ENCODE measurements around the gene KLHL7. TPM values are rescaled to one million over a fixed set of nuclear protein-coding genes. Genes with fewer than 3 reads are reported as not detected.
A peak's percentile ranks its signal among the peaks of the same experiment; 100 is the strongest.

Gene KLHL7
- total and polyA plus RNA-seq, 9 of the 15 experiments (the other 6 are each of a cell fraction or from before 2014, with no cell fraction given), result 4.2 to 63.1 (median 32.3) TPM

GRCh38 chr7:23185980-23186379 lies 80.4 kb downstream of the KLHL7 start (continued):
- no peak for TF ChIP-seq AFF1 (IDR thresholded peaks at IDR 0.05; ENCODE audit: low read depth in 1 of 2, partially characterized antibody in 2 of 2)
- no peak for TF ChIP-seq CTCFL (IDR thresholded peaks at IDR 0.05; ENCODE audit: borderline replicate concordance, insufficient read depth, low read depth, low read length, poor library complexity, severe bottlenecking)
- TF ChIP-seq ZNF778 (CRISPR knock-in tag; IDR thresholded peaks at IDR 0.05), result no peak
- no peak for TF ChIP-seq ZNF239 (CRISPR knock-in tag; IDR thresholded peaks at IDR 0.05)
- no peak for TF ChIP-seq ZEB2 (IDR thresholded peaks at IDR 0.05)
- TF ChIP-seq MEIS2 (IDR thresholded peaks at IDR 0.05; ENCODE audit: partially characterized antibody), result peak; percentile 77
- TF ChIP-seq PBX2 (CRISPR knock-in tag; IDR thresholded peaks at IDR 0.05; ENCODE audit: low read depth), result no peak
- peak; percentile 84 for TF ChIP-seq PBX2 (tag; conservative IDR thresholded peaks at IDR 0.05; ENCODE audit: low read depth)
- TF ChIP-seq ARID1B (IDR thresholded peaks at IDR 0.05), result 0 out of 2 replicates have a peak, but pooled peaks have one; percentile 8
- no peak for TF ChIP-seq NELFE (IDR thresholded peaks at IDR 0.05; ENCODE audit: insufficient read depth, insufficient read length)
- TF ChIP-seq KDM2B (CRISPR knock-in tag; IDR thresholded peaks at IDR 0.05), result no peak
- TF ChIP-seq SREBF2 (CRISPR knock-in tag; IDR thresholded peaks at IDR 0.05), result no peak
- no peak for TF ChIP-seq SNAPC5 (CRISPR knock-in tag; IDR thresholded peaks at IDR 0.05)
- no peak for TF ChIP-seq ZBTB7A (IDR thresholded peaks at IDR 0.05; ENCODE audit: borderline replicate concordance, control insufficient read depth, low read depth, low read length)
- TF ChIP-seq FOXK1 (CRISPR knock-in tag; IDR thresholded peaks at IDR 0.05; ENCODE audit: borderline replicate concordance), result no peak
- TF ChIP-seq ZNF511 (CRISPR knock-in tag; IDR thresholded peaks at IDR 0.05), result no peak
- TF ChIP-seq ZNF165 (CRISPR knock-in tag; IDR thresholded peaks at IDR 0.05; ENCODE audit: borderline replicate concordance), result no peak
- no peak for TF ChIP-seq HIVEP1 (CRISPR knock-in tag; IDR thresholded peaks at IDR 0.05)

Data from K562 (cell line).